A549 (cell line): Measurements from ENCODE around the gene RRP12. TPM values are rescaled to one million over a fixed set of nuclear protein-coding genes. Genes with fewer than 3 reads are reported as not detected.

Source experiments
- ATAC-seq, 2 experiments: fragments of 200-7000 bp in 1 of 2; fragments of >200 bp in 1 of 2; cut with Nextera tagmentation in 1 of 2; cut with Tn5 transposase in 1 of 2; 3 replicates each; pipeline versions ENCODE4 v1.8.0 to v1.9.1; 2018 to 2020; ENCODE audit warnings: mild to moderate bottlenecking in 1 of 2, moderate library complexity in 1 of 2
- CTCF ChIA-PET: fragments of 300-600 bp; sonication (Branson Sonifier 250); formaldehyde crosslinking; extraction: SDS; loops from one replicate; lab custom pipeline; 2021; ENCODE audit warnings: antibody characterized with exemption, inconsistent platforms; lab: Yijun Ruan, JAX
- POLR2A ChIA-PET: fragments of 350-600 bp; formaldehyde crosslinking; extraction: SDS; loops from one replicate; lab custom pipeline; 2021; ENCODE audit warnings: antibody characterized with exemption, inconsistent platforms; lab: Yijun Ruan, JAX
- DNase-seq, 2 experiments: peaks; one replicate each; pipeline versions ENCODE4 v3.0.0 to v3.0.0-alpha.2; 2011 to 2016; ENCODE audit warnings: low read depth in 1 of 2, low spot score in 1 of 2
- FAIRE-seq: peaks from 2 replicates; lab custom pipeline; 2011; peaks lifted over from hg19 to GRCh38; lab: Jason Lieb, UNC
- H3K27ac ChIP-seq, 2 experiments: fragments of >200 bp; sonication (Bioruptor Twin); formaldehyde crosslinking; 3 replicates each; pipeline ENCODE4 v1.5.1; 2016 to 2017
- H3K4me1 ChIP-seq: fragments of >200 bp; sonication (Bioruptor Twin); formaldehyde crosslinking; 3 replicates; pipeline ENCODE4 v1.6.1; 2016
- H3K4me2 ChIP-seq: fragments of >200 bp; sonication (Bioruptor Twin); formaldehyde crosslinking; 3 replicates; pipeline ENCODE4 v1.6.1; 2016
- H3K4me3 ChIP-seq: fragments of >200 bp; sonication (Bioruptor Twin); formaldehyde crosslinking; 3 replicates; pipeline ENCODE4 v1.5.1; 2016
- H3K9me3 ChIP-seq: fragments of >200 bp; sonication (Bioruptor Twin); formaldehyde crosslinking; 3 replicates; pipeline ENCODE4 v1.6.1; 2016
- BHLHE40 ChIP-seq: IDR thresholded peaks from 2 replicates; pipeline ENCODE4 v1.6.1; 2012; ENCODE audit warnings: low read depth, low read length, inconsistent platforms
- CBX2 ChIP-seq: fragments of 200-600 bp; sonication (generic); IDR thresholded peaks from 2 replicates; pipeline ENCODE4 v1.6.1; 2016; ENCODE audit warnings: low read depth, mild to moderate bottlenecking, borderline replicate concordance
- CBX8 ChIP-seq: fragments of 200-600 bp; sonication (generic); IDR thresholded peaks from 2 replicates; pipeline ENCODE4 v1.6.1; 2016
- CEBPB ChIP-seq, 2 experiments: fragments of >200 bp in 1 of 2; sonication (Bioruptor Twin) in 1 of 2; formaldehyde crosslinking in 1 of 2; IDR thresholded peaks; 2 replicates each; pipeline ENCODE4 v1.6.1; 2012 to 2016
- EHMT2 ChIP-seq: fragments of 200-600 bp; sonication (generic); IDR thresholded peaks from 2 replicates; pipeline ENCODE4 v1.6.1; 2016; ENCODE audit warnings: antibody characterized with exemption, low read depth, mild to moderate bottlenecking, moderate library complexity
- EP300 ChIP-seq, 2 experiments: fragments of >200 bp; sonication (Bioruptor Twin); formaldehyde crosslinking; IDR thresholded peaks; 2 replicates in 1 of 2; 3 replicates in 1 of 2; pipeline ENCODE4 v1.6.1; 2016 to 2017
- GATA3 ChIP-seq: IDR thresholded peaks from 2 replicates; pipeline ENCODE4 v1.6.1; 2012; ENCODE audit warnings: borderline replicate concordance
- HDAC2 ChIP-seq: fragments of 200-600 bp; sonication (generic); IDR thresholded peaks from 2 replicates; pipeline ENCODE4 v1.6.1; 2016
- HOXA7 ChIP-seq: fragments of 250-450 bp; sonication (Bioruptor Pico); IDR thresholded peaks from 2 replicates; pipeline ENCODE4 v1.5.0; 2020; ENCODE audit warnings: mild to moderate bottlenecking, moderate library complexity
- HOXB13 ChIP-seq: fragments of 250-450 bp; sonication (Bioruptor Pico); IDR thresholded peaks from 2 replicates; pipeline ENCODE4 v1.5.0; 2020; ENCODE audit warnings: low read depth, mild to moderate bottlenecking, moderate library complexity
- JUNB ChIP-seq: fragments of >200 bp; sonication (Bioruptor Twin); formaldehyde crosslinking; IDR thresholded peaks from 2 replicates; pipeline ENCODE4 v1.6.1; 2016
- KDM1A ChIP-seq: fragments of 200-600 bp; sonication (generic); IDR thresholded peaks from 2 replicates; pipeline ENCODE4 v1.6.1; 2016; ENCODE audit warnings: low read depth, mild to moderate bottlenecking
- MAFK ChIP-seq: fragments of 450-650 bp; IDR thresholded peaks from 2 replicates; pipeline ENCODE4 v1.6.1; 2014; ENCODE audit not compliant: partially characterized antibody
- MAZ ChIP-seq: fragments of 150-350 bp; IDR thresholded peaks from 2 replicates; pipeline ENCODE4 v1.6.1; 2014; ENCODE audit warnings: antibody characterized with exemption, low read depth, low read length, borderline replicate concordance
- NPAS2 ChIP-seq: fragments of 250-450 bp; sonication (Bioruptor Pico); IDR thresholded peaks from 2 replicates; pipeline ENCODE4 v1.8.0; 2022; ENCODE audit warnings: mild to moderate bottlenecking, moderate library complexity, borderline replicate concordance
- POLR2A ChIP-seq: IDR thresholded peaks from 2 replicates; pipeline ENCODE4 v1.6.1; 2012; ENCODE audit warnings: mild to moderate bottlenecking, low read length
- POLR2AphosphoS2 ChIP-seq: conservative IDR thresholded peaks from 2 replicates; pipeline ENCODE4 v1.6.1; 2012; ENCODE audit warnings: low read length, improper control_type of control experiment, inconsistent platforms
- RCOR1 ChIP-seq: fragments of 150-350 bp; IDR thresholded peaks from 2 replicates; pipeline ENCODE4 v1.6.1; 2014; ENCODE audit warnings: antibody characterized with exemption, low read length, low read depth
- RNF2 ChIP-seq: fragments of 200-600 bp; sonication (generic); IDR thresholded peaks from 2 replicates; pipeline ENCODE4 v1.6.1; 2016; ENCODE audit warnings: low read depth, mild to moderate bottlenecking, antibody characterized with exemption, moderate library complexity, borderline replicate concordance
- SMC3 ChIP-seq: fragments of >200 bp; sonication (Bioruptor Twin); formaldehyde crosslinking; IDR thresholded peaks from 3 replicates; pipeline ENCODE4 v1.6.1; 2018; ENCODE audit warnings: inconsistent platforms
- TFCP2L1 ChIP-seq: fragments of 250-450 bp; sonication (Bioruptor Pico); IDR thresholded peaks from 2 replicates; pipeline ENCODE4 v1.5.0; 2021; ENCODE audit warnings: mild to moderate bottlenecking
- TP53 ChIP-seq: fragments of 250-450 bp; sonication (Bioruptor Pico); IDR thresholded peaks from 2 replicates; pipeline ENCODE4 v1.5.0; 2021; ENCODE audit warnings: mild to moderate bottlenecking, moderate library complexity
- ZFP36 ChIP-seq: fragments of 450-650 bp; IDR thresholded peaks from 2 replicates; pipeline ENCODE4 v1.6.1; 2014; ENCODE audit warnings: borderline replicate concordance; ENCODE audit not compliant: partially characterized antibody
- WGBS: methylation state at CpG from one replicate; pipeline ENCODE4 v1.1.6; 2017; ENCODE audit errors: missing lambda C conversion rate; 5-methylcytosine and 5-hydroxymethylcytosine counted together
- polyA plus RNA-seq, 4 experiments: library from polyadenylated mRNA; depleted of rRNA in 3 of 4; stranded (reverse); fragments of >200 nt; fragmentation: RNase III in 1 of 4; extraction: RNeasy Plus Mini Kit Qiagen cat#74134 plus additional on column Dnase treatment in 1 of 4; gene quantifications; 2 replicates in 3 of 4; 3 replicates in 1 of 4; pipeline ENCODE4 v1.2.3, GENCODE V29; 2011 to 2017
- TF ChIP-seq, protein P1 (sequence below): fragments of >200 bp; sonication (Bioruptor Twin); formaldehyde crosslinking; IDR thresholded peaks from 3 replicates; pipeline ENCODE4 v1.5.1; 2016
- TF ChIP-seq, protein P2 (sequence below): fragments of 250-450 bp; sonication (Bioruptor Pico); IDR thresholded peaks from 2 replicates; pipeline ENCODE4 v1.5.0; 2021; ENCODE audit warnings: mild to moderate bottlenecking, moderate library complexity, borderline replicate concordance
- TF ChIP-seq, protein P3 (sequence below): IDR thresholded peaks from 2 replicates; pipeline ENCODE4 v1.6.1; 2012; ENCODE audit warnings: low read depth, borderline replicate concordance
- TF ChIP-seq, protein P4 (sequence below): fragments of 150-350 bp; IDR thresholded peaks from 2 replicates; pipeline ENCODE4 v1.6.1; 2014; ENCODE audit warnings: low read depth, mild to moderate bottlenecking, low read length

RRP12 gene
- polyA plus RNA-seq, 2 of the 4 experiments (the other 2 are of a cell fraction) = 37.9 to 40.8 TPM

DNA sequence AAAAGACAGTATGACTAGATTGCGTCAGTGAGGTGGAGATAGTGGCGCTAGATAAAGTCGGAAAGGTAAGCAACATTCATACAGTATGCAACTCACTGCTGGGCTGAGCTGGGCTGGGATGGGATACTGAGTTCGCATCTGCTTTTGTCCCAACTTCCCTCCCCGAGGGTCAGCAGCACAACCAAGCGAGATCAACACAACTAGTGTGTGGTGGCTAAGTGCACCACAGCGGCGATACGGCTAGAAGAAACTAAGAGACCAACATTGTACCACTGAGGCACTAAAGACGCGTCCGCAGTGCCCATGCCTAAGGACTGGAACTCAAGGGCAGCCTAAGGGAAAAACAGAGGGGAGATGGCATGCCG lies 44.2 kb upstream of the RRP12 start:
- no peak for DNase-seq
- ChIA-PET POLR2A (interaction anchor here (0.7 kb wide), 1 partner anchor 69 kb away, joined by 3 read pairs; no protein-coding TSS in a partner anchor), CTCF (interaction anchor here (0.6 to 3.1 kb wide), 10 partner anchors 9 to 167 kb away, joined by 3 to 10 read pairs (median 4); no protein-coding TSS in a partner anchor)
- peak; percentile 7 to 14; a peak in 4 of 6 replicates for ATAC-seq
- WGBS = 3% methylated on average over 13 of the region's 13 CpGs
- Histone ChIP-seq H3K27ac (peak overlapping the region; percentile 80 to 92), H3K9me3 (no peaks in the 10 kb centered on the region), H3K4me2 (peak overlapping the region; percentile 78)
- no peak for FAIRE-seq
- TF ChIP-seq POLR2A (no peak), GATA3 (no peak), KDM1A (no peak), HOXB13 (CRISPR knock-in tag) (no peak), TFCP2L1 (CRISPR knock-in tag) (no peak), HDAC2 (no peak), CBX8 (no peak), SMC3 (no peak), BHLHE40 (no peak), TP53 (CRISPR knock-in tag) (no peak)
- TF ChIP-seq, all 56 proteins: peak for 0
- Histone ChIP-seq H3K4me3 (peak overlapping the region; percentile 79), H3K4me1 (peaks cover 27% of the 10 kb centered on the region)

DNA sequence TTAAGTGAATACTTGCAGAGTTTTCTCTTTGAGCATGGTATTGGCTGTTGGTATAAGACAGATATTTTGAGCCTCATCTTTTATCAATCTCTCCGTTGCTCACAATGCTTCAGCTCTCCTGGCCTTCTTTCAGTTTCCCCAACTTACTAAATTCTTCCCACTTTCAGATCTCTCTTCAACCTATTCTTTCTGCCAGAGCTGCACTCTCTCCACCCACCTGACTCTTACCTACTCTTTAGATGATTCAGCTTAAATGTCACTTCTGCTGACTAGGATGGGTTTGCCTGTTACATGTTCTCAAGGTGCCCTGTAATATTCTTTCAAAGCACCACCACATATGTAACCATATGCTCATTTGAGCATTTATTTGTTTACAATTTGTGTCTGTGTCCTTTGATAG lies 43.1 kb upstream of the RRP12 start:
- TF ChIP-seq, protein P1, sequence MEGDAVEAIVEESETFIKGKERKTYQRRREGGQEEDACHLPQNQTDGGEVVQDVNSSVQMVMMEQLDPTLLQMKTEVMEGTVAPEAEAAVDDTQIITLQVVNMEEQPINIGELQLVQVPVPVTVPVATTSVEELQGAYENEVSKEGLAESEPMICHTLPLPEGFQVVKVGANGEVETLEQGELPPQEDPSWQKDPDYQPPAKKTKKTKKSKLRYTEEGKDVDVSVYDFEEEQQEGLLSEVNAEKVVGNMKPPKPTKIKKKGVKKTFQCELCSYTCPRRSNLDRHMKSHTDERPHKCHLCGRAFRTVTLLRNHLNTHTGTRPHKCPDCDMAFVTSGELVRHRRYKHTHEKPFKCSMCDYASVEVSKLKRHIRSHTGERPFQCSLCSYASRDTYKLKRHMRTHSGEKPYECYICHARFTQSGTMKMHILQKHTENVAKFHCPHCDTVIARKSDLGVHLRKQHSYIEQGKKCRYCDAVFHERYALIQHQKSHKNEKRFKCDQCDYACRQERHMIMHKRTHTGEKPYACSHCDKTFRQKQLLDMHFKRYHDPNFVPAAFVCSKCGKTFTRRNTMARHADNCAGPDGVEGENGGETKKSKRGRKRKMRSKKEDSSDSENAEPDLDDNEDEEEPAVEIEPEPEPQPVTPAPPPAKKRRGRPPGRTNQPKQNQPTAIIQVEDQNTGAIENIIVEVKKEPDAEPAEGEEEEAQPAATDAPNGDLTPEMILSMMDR = no peak
- no peak for TF ChIP-seq HOXB13 (CRISPR knock-in tag)
- no peak for TF ChIP-seq POLR2A
- TF ChIP-seq, protein P2, sequence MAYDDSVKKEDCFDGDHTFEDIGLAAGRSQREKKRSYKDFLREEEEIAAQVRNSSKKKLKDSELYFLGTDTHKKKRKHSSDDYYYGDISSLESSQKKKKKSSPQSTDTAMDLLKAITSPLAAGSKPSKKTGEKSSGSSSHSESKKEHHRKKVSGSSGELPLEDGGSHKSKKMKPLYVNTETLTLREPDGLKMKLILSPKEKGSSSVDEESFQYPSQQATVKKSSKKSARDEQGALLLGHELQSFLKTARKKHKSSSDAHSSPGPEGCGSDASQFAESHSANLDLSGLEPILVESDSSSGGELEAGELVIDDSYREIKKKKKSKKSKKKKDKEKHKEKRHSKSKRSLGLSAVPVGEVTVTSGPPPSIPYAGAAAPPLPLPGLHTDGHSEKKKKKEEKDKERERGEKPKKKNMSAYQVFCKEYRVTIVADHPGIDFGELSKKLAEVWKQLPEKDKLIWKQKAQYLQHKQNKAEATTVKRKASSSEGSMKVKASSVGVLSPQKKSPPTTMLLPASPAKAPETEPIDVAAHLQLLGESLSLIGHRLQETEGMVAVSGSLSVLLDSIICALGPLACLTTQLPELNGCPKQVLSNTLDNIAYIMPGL (CRISPR knock-in tag) = no peak
- peak; percentile 10 for TF ChIP-seq MAFK
- no peak for TF ChIP-seq BHLHE40
- no peak for TF ChIP-seq POLR2AphosphoS2
- no peak for TF ChIP-seq CBX2
- TF ChIP-seq, all 56 proteins: peak for 1
- no peak for ATAC-seq
- ChIA-PET POLR2A (no interaction called here), CTCF (interaction anchor here (0.6 to 3.1 kb wide), 8 partner anchors 10 to 806 kb away, joined by 3 to 10 read pairs (median 5); no protein-coding TSS in a partner anchor)
- Histone ChIP-seq H3K9me3 (no peaks in the 10 kb centered on the region), H3K4me2 (no peak overlapping the region; the same call in 2 of the 3 replicates), H3K27ac (no peak overlapping the region), H3K4me3 (no peak overlapping the region), H3K4me1 (peaks cover 27% of the 10 kb centered on the region)
- WGBS = 92% methylated on average over 1 of the region's 1 CpG
- no peak for DNase-seq
- FAIRE-seq = no peak

DNA sequence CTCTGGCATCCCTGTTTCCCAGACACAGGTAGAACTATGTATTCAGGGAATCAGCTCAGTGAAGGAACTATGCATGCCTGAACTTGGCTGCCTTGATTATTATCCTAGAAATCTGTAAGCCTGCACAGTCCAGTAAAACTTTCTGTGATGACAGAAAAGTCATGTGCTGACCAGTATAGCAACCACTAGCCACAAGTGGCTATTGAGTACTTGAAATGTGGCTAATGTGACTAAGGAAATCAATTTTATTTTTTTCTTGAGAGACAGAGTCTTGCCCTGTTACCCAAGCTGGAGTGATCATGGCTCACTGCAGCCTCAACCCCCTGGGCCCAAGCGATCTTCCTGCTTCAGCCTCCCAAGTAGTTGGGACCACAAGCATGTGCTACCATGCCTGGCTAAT lies 41.1 kb upstream of the RRP12 start:
- H3K9me3 ChIP-seq = no peaks in the 10 kb centered on the region
- H3K27ac ChIP-seq = no peak overlapping the region
- peaks cover 13% of the 10 kb centered on the region for H3K4me1 ChIP-seq
- DNase-seq (no peak), ATAC-seq (no peak), FAIRE-seq (no peak)
- CTCF ChIA-PET = interaction anchor here (1.5 to 3.1 kb wide), 3 partner anchors 21 to 170 kb away, joined by 4 to 10 read pairs (median 6); no protein-coding TSS in a partner anchor
- 96% methylated on average over 1 of the region's 1 CpG for WGBS
- H3K4me2 ChIP-seq = no peak overlapping the region
- no peak overlapping the region for H3K4me3 ChIP-seq
- POLR2A ChIA-PET = interaction anchor here (0.6 kb wide), 1 partner anchor 17 kb away, joined by 4 read pairs; no protein-coding TSS in a partner anchor
- TF ChIP-seq NPAS2 (CRISPR knock-in tag) = no peak
- TF ChIP-seq, protein P3, sequence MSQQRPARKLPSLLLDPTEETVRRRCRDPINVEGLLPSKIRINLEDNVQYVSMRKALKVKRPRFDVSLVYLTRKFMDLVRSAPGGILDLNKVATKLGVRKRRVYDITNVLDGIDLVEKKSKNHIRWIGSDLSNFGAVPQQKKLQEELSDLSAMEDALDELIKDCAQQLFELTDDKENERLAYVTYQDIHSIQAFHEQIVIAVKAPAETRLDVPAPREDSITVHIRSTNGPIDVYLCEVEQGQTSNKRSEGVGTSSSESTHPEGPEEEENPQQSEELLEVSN = no peak
- TF ChIP-seq JUNB = no peak
- TF ChIP-seq RNF2 = no peak
- TF ChIP-seq MAZ = no peak
- TF ChIP-seq CEBPB (IDR thresholded peaks at IDR 0.05) = no peak
- no peak for TF ChIP-seq TFCP2L1 (CRISPR knock-in tag)
- no peak for TF ChIP-seq HOXA7 (CRISPR knock-in tag)
- no peak for TF ChIP-seq KDM1A
- TF ChIP-seq ZFP36 = no peak
- no peak for TF ChIP-seq RCOR1
- TF ChIP-seq, protein P4, sequence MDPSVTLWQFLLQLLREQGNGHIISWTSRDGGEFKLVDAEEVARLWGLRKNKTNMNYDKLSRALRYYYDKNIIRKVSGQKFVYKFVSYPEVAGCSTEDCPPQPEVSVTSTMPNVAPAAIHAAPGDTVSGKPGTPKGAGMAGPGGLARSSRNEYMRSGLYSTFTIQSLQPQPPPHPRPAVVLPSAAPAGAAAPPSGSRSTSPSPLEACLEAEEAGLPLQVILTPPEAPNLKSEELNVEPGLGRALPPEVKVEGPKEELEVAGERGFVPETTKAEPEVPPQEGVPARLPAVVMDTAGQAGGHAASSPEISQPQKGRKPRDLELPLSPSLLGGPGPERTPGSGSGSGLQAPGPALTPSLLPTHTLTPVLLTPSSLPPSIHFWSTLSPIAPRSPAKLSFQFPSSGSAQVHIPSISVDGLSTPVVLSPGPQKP = no peak
- no peak for TF ChIP-seq EHMT2
- TF ChIP-seq EP300 (IDR thresholded peaks at IDR 0.05) = no peak
